HepG2 (cell line): ENCODE results near the gene SLC44A4. TPM values are rescaled to one million over a fixed set of nuclear protein-coding genes. Genes with fewer than 3 reads are reported as not detected.

ENCODE experiments used
- AFF4 ChIP-seq: sonication (generic); formaldehyde crosslinking; IDR thresholded peaks from 2 replicates; pipeline ENCODE4 v1.4.0; 2020; ENCODE audit warnings: missing genetic modification reagents
- ATM ChIP-seq: fragments of 450-650 bp; IDR thresholded peaks from 2 replicates; pipeline ENCODE4 v1.7.1; 2017; ENCODE audit warnings: mild to moderate bottlenecking, borderline replicate concordance
- BCL6 ChIP-seq: IDR thresholded peaks from 2 replicates; pipeline ENCODE4 v1.6.1; 2016; ENCODE audit warnings: missing genetic modification reagents, missing compliant biosample characterization
- EEA1 ChIP-seq: sonication (generic); formaldehyde crosslinking; IDR thresholded peaks from 2 replicates; pipeline ENCODE4 v1.5.1; 2020; ENCODE audit warnings: mild to moderate bottlenecking, missing genetic modification reagents, borderline replicate concordance
- HNRNPUL1 ChIP-seq: fragments of 200-400 bp; formaldehyde crosslinking; IDR thresholded peaks from 2 replicates; pipeline ENCODE4 v1.6.1; 2017; ENCODE audit warnings: low read depth, mild to moderate bottlenecking, low read length, moderate library complexity
- MBD4 ChIP-seq: IDR thresholded peaks from 2 replicates; pipeline ENCODE4 v1.6.1; 2012; ENCODE audit warnings: low read length, inconsistent platforms, borderline replicate concordance
- MEIS1 ChIP-seq: sonication (generic); formaldehyde crosslinking; IDR thresholded peaks from 2 replicates; pipeline ENCODE4 v1.9.0; 2021; ENCODE audit warnings: mild to moderate bottlenecking, missing genetic modification reagents, moderate library complexity, borderline replicate concordance
- MYC ChIP-seq: sonication (generic); formaldehyde crosslinking; IDR thresholded peaks from 2 replicates; pipeline ENCODE4 v1.9.0; 2021; ENCODE audit warnings: missing genetic modification reagents, borderline replicate concordance
- PHF21A ChIP-seq: sonication (generic); formaldehyde crosslinking; IDR thresholded peaks from 2 replicates; pipeline ENCODE4 v1.5.0; 2020; ENCODE audit warnings: mild to moderate bottlenecking, missing genetic modification reagents
- RBM22 ChIP-seq: fragments of 200-400 bp; formaldehyde crosslinking; optimal IDR thresholded peaks from 2 replicates; pipeline ENCODE3; 2017; ENCODE audit warnings: mild to moderate bottlenecking, low read length, moderate library complexity
- REL ChIP-seq: sonication (generic); formaldehyde crosslinking; conservative IDR thresholded peaks from 2 replicates; pipeline ENCODE4 v1.8.0; 2022; ENCODE audit warnings: mild to moderate bottlenecking, missing genetic modification reagents, moderate library complexity
- SMARCC2 ChIP-seq: fragments of 450-650 bp; IDR thresholded peaks from 2 replicates; pipeline ENCODE4 v1.6.1; 2017; ENCODE audit warnings: antibody characterized with exemption, mild to moderate bottlenecking
- SSRP1 ChIP-seq: IDR thresholded peaks from 2 replicates; pipeline ENCODE4 v1.6.1; 2016; ENCODE audit warnings: control low read depth
- TOE1 ChIP-seq: sonication (generic); formaldehyde crosslinking; IDR thresholded peaks from 2 replicates; pipeline ENCODE4 v1.4.0; 2020; ENCODE audit warnings: mild to moderate bottlenecking, missing genetic modification reagents
- XBP1 ChIP-seq: sonication (generic); formaldehyde crosslinking; IDR thresholded peaks from 2 replicates; pipeline ENCODE4 v1.5.0; 2020; ENCODE audit warnings: missing genetic modification reagents
- ZFP41 ChIP-seq: sonication (generic); formaldehyde crosslinking; IDR thresholded peaks from 2 replicates; pipeline ENCODE4 v1.4.0; 2020; ENCODE audit warnings: mild to moderate bottlenecking, missing genetic modification reagents, borderline replicate concordance
- ZNF234 ChIP-seq: sonication (generic); formaldehyde crosslinking; conservative IDR thresholded peaks from 2 replicates; pipeline ENCODE4 v1.5.1; 2020; ENCODE audit warnings: mild to moderate bottlenecking, missing genetic modification reagents
- ZNF501 ChIP-seq: sonication (generic); formaldehyde crosslinking; IDR thresholded peaks from 2 replicates; pipeline ENCODE4 v1.5.1; 2020; ENCODE audit warnings: mild to moderate bottlenecking, moderate library complexity, missing genetic modification reagents
- ZNF556 ChIP-seq: sonication (generic); formaldehyde crosslinking; IDR thresholded peaks from 2 replicates; pipeline ENCODE4 v1.4.0; 2020; ENCODE audit warnings: mild to moderate bottlenecking, missing genetic modification reagents, borderline replicate concordance
- ZNF614 ChIP-seq: IDR thresholded peaks from 2 replicates; pipeline ENCODE4 v1.6.1; 2018; ENCODE audit warnings: missing biosample characterization, missing genetic modification reagents, inconsistent platforms, borderline replicate concordance
- ZNF781 ChIP-seq: sonication (generic); formaldehyde crosslinking; IDR thresholded peaks from 2 replicates; pipeline ENCODE4 v1.5.1; 2020; ENCODE audit warnings: borderline replicate concordance, mild to moderate bottlenecking, missing genetic modification reagents; ENCODE audit errors: not compliant biosample characterization
- ZSCAN22 ChIP-seq: sonication (generic); formaldehyde crosslinking; IDR thresholded peaks from 2 replicates; pipeline ENCODE4 v1.4.0; 2020; ENCODE audit warnings: mild to moderate bottlenecking, missing genetic modification reagents
- ZZZ3 ChIP-seq: sonication (generic); formaldehyde crosslinking; IDR thresholded peaks from 2 replicates; pipeline ENCODE4 v1.4.0; 2020; ENCODE audit warnings: missing genetic modification reagents, mild to moderate bottlenecking, borderline replicate concordance
- polyA plus RNA-seq, 8 experiments: library from polyadenylated mRNA; depleted of rRNA in 3 of 8; stranded (reverse) in 7 of 8; unstranded in 1 of 8; fragments of >200 nt; fragmentation: Illumina TruSeq in 4 of 8; extraction: Trizol in 4 of 8; gene quantifications; 2 replicates each; pipeline versions ENCODE4 v1.2.1 to v1.2.3, GENCODE V29; 2011 to 2016; ENCODE audit warnings: low read depth in 4 of 8, missing spikeins in 1 of 8, mixed read lengths in 1 of 8; ENCODE audit not compliant: insufficient read depth in 1 of 8
- total RNA-seq, 5 experiments: library from RNA; depleted of rRNA; stranded (reverse); fragments of >200 nt; fragmentation: Illumina TruSeq; extraction: Trizol; gene quantifications; 2 replicates each; pipeline ENCODE4 v1.2.3, GENCODE V29; 2016; ENCODE audit warnings: low read depth in 1 of 5
- TF ChIP-seq, protein P1 (sequence below): sonication (generic); formaldehyde crosslinking; IDR thresholded peaks from 2 replicates; pipeline ENCODE4 v1.4.0; 2020; ENCODE audit warnings: missing genetic modification reagents, mild to moderate bottlenecking, borderline replicate concordance

Gene SLC44A4
- total and polyA plus RNA-seq, 2 of the 13 experiments (the other 11 are each of a cell fraction or from before 2014, with no cell fraction given): 3.5 to 5.9 TPM

GRCh38 chr6:31827286-31828079, 51.3 kb downstream of the SLC44A4 start, which contains the start of gene HSPA1B (continued):
- TF ChIP-seq REL (no peak), MYC (peak; percentile 77), RBM22 (peak; percentile 65), TOE1 (CRISPR knock-in tag) (0 out of 2 replicates have a peak, but pooled peaks have one; percentile 72), ZNF556 (CRISPR knock-in tag) (peak; percentile 32; the same call in 1 of the 2 replicates), ZNF614 (CRISPR knock-in tag) (peak; percentile 86), SSRP1 (CRISPR knock-in tag) (no peak), ZSCAN22 (CRISPR knock-in tag) (no peak), MEIS1 (CRISPR knock-in tag) (no peak), BCL6 (no peak), AFF4 (CRISPR knock-in tag) (0 out of 2 replicates have a peak, but pooled peaks have one; percentile 66), ZZZ3 (CRISPR knock-in tag) (no peak), ZNF501 (CRISPR knock-in tag) (peak; percentile 74), HNRNPUL1 (no peak), PHF21A (CRISPR knock-in tag) (peak; percentile 97), ZNF234 (CRISPR knock-in tag) (0 out of 2 replicates have a peak, but pooled peaks have one; percentile 40), XBP1 (CRISPR knock-in tag) (peak; percentile 74; the same call in 1 of the 2 replicates), ZFP41 (CRISPR knock-in tag) (no peak), SMARCC2 (no peak), ATM (no peak), EEA1 (no peak), ZNF781 (CRISPR knock-in tag) (no peak), MBD4 (no peak)
- TF ChIP-seq, protein P1, sequence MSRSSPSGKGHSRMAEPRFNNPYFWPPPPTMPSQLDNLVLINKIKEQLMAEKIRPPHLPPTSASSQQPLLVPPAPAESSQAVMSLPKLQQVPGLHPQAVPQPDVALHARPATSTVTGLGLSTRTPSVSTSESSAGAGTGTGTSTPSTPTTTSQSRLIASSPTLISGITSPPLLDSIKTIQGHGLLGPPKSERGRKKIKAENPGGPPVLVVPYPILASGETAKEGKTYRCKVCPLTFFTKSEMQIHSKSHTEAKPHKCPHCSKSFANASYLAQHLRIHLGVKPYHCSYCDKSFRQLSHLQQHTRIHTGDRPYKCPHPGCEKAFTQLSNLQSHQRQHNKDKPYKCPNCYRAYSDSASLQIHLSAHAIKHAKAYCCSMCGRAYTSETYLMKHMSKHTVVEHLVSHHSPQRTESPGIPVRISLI: 0 out of 2 replicates have a peak, but pooled peaks have one; percentile 40
